ENCODE data around the gene EMX1. TPM values are rescaled to one million over a fixed set of nuclear protein-coding genes. Genes with fewer than 3 reads are reported as not detected.
A peak's percentile ranks its signal among the peaks of the same experiment; 100 is the strongest.

Gene EMX1
- total RNA-seq, 1 experiment from 2014 or later: 0.72 TPM

DNA sequence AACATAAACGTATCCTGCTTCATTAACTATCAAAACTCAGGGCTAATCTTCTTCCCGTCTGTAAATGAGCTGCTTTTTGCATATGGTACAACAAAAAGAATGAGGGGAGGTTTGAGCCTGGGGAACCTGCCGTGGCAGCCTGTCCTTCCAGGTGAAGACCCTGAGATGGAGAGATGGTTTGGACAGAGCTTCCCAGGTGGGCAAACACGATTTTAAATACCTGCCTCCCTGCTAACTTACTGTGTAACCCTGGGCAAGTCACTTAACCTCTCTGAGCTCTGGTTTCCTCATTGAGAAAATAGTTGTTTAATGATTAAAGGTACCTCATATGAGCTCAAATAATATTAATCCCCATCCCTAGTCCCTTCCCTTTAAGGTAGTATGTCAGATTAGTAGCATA, 9.0 kb downstream of the EMX1 start:
- Histone ChIP-seq H3K23me2 (ENCODE audit: insufficient read length, low read depth, low read length, poor library complexity, severe bottlenecking) (peaks cover 9% of the 10 kb centered on the region), H3K79me1 (ENCODE audit: insufficient read depth, low read depth, low read length, poor library complexity, severe bottlenecking) (no peaks in the 10 kb centered on the region), H2AK5ac (ENCODE audit: insufficient read length, low read length) (no peak overlapping the region), H3K18ac (ENCODE audit: insufficient read length, low read depth, low read length) (no peak overlapping the region), H4K5ac (ENCODE audit: insufficient read length, low read depth, low read length) (no peak overlapping the region), H3K56ac (ENCODE audit: insufficient read length, low read depth, low read length) (no peak overlapping the region), H3K9me3 (ENCODE audit: control insufficient read depth, low read depth, low read length) (no peaks in the 10 kb centered on the region), H3K23ac (ENCODE audit: insufficient read length, low read depth, low read length) (no peak overlapping the region), H3K27me3 (ENCODE audit: insufficient read depth, low read length) (peaks cover 74% of the 10 kb centered on the region), H2BK5ac (ENCODE audit: insufficient read length, low read length) (no peak overlapping the region), H2BK15ac (ENCODE audit: low read depth, low read length) (no peak overlapping the region), H3K4me2 (ENCODE audit: insufficient read depth, insufficient read length, low read length) (no peak overlapping the region), H3K9ac (ENCODE audit: extremely low read depth, insufficient read length, low read length) (no peak overlapping the region), H4K91ac (ENCODE audit: insufficient read length, low read depth, low read length) (no peak overlapping the region), H3K27ac (ENCODE audit: insufficient read length, low read depth, low read length) (no peak overlapping the region), H3T11ph (ENCODE audit: low read length) (no peak overlapping the region), H2BK12ac (ENCODE audit: insufficient read length, low read depth, low read length) (no peak overlapping the region), H2BK20ac (ENCODE audit: low read depth, low read length, poor library complexity, severe bottlenecking) (no peak overlapping the region), H3K4ac (ENCODE audit: low read depth, low read length) (no peak overlapping the region), H4K8ac (replicated peaks; ENCODE audit: insufficient read length, low read depth, low read length) (no peak overlapping the region), H3K14ac (ENCODE audit: insufficient read depth, low read length) (no peak overlapping the region), H2AFZ (ENCODE audit: low read length) (no peak overlapping the region), H3K4me1 (ENCODE audit: insufficient read depth, low read length) (no peaks in the 10 kb centered on the region), H2BK120ac (ENCODE audit: low read depth, low read length, poor library complexity, severe bottlenecking) (no peak overlapping the region), H4K20me1 (ENCODE audit: control insufficient read depth, insufficient read depth, insufficient read length) (no peaks in the 10 kb centered on the region), H3K79me2 (ENCODE audit: insufficient read depth, low read length) (no peaks in the 10 kb centered on the region)
- DNase-seq: peak; percentile 21
- no peaks in the 10 kb centered on the region for H3K27me3 Mint-ChIP-seq (ENCODE audit: low read depth)
- TF ChIP-seq, protein P1, sequence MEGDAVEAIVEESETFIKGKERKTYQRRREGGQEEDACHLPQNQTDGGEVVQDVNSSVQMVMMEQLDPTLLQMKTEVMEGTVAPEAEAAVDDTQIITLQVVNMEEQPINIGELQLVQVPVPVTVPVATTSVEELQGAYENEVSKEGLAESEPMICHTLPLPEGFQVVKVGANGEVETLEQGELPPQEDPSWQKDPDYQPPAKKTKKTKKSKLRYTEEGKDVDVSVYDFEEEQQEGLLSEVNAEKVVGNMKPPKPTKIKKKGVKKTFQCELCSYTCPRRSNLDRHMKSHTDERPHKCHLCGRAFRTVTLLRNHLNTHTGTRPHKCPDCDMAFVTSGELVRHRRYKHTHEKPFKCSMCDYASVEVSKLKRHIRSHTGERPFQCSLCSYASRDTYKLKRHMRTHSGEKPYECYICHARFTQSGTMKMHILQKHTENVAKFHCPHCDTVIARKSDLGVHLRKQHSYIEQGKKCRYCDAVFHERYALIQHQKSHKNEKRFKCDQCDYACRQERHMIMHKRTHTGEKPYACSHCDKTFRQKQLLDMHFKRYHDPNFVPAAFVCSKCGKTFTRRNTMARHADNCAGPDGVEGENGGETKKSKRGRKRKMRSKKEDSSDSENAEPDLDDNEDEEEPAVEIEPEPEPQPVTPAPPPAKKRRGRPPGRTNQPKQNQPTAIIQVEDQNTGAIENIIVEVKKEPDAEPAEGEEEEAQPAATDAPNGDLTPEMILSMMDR (conservative IDR thresholded peaks at IDR 0.05): no peak
- H3K9me3 Mint-ChIP-seq: peaks cover 0 to 2% of the 10 kb centered on the region in 2 experiments; a peak in 2 of 5 replicates
- peak overlapping the region in 1 of 2 experiments; percentile 34; a peak in 2 of 5 replicates for H3K4me3 Mint-ChIP-seq
- WGBS (ENCODE audit: extremely low coverage, insufficient read length, low lambda C conversion rate): no CpG with 5 or more reads among the region's 4 CpGs
- H3K27ac Mint-ChIP-seq: no peak overlapping the region
- peaks cover 15 to 17% of the 10 kb centered on the region in 2 experiments for H3K4me1 Mint-ChIP-seq
- H3K36me3 Mint-ChIP-seq (ENCODE audit: insufficient read depth in 1 of 3, low read depth in 3 of 3): peaks cover 0 to 7% (median 5%) of the 10 kb centered on the region in 3 experiments; a peak in 3 of 7 replicates
